MM.1S (cell line): Measurements from ENCODE around the gene ALLC.

Experiments
- DNase-seq: peaks from one replicate; pipeline ENCODE4 v3.0.0-alpha.2; 2015
- H2AFZ ChIP-seq: fragments of 300-600 bp; sonication (generic); 2 replicates; pipeline ENCODE4 v1.6.0; 2016; ENCODE audit warnings: antibody characterized with exemption, low read length
- H3F3A ChIP-seq: fragments of 300-600 bp; sonication (generic); 2 replicates; pipeline ENCODE4 v1.6.1; 2016; ENCODE audit warnings: mild to moderate bottlenecking, antibody characterized with exemption, low read length, moderate library complexity, mixed read lengths; ENCODE audit not compliant: insufficient read depth
- H3K27ac ChIP-seq: fragments of 300-600 bp; sonication (generic); 2 replicates; pipeline ENCODE4 v1.5.1; 2016; ENCODE audit warnings: mild to moderate bottlenecking, low read length
- H3K27me3 ChIP-seq: fragments of 300-600 bp; sonication (generic); replicated peaks from 2 replicates; pipeline ENCODE4 v1.6.0; 2016; ENCODE audit warnings: low read length; ENCODE audit not compliant: insufficient read depth
- H3K36me3 ChIP-seq: fragments of 300-600 bp; sonication (generic); replicated peaks from 2 replicates; pipeline ENCODE4 v1.6.1; 2016; ENCODE audit warnings: mild to moderate bottlenecking, low read length, mixed read lengths; ENCODE audit not compliant: insufficient read depth
- H3K4me1 ChIP-seq: fragments of 300-600 bp; sonication (generic); 2 replicates; pipeline ENCODE4 v1.6.1; 2016; ENCODE audit warnings: low read length, mixed read lengths
- H3K4me2 ChIP-seq: fragments of 300-600 bp; sonication (generic); 2 replicates; pipeline ENCODE4 v1.6.0; 2016; ENCODE audit warnings: low read depth, low read length
- H3K4me3 ChIP-seq: fragments of 300-600 bp; sonication (generic); 2 replicates; pipeline ENCODE4 v1.5.1; 2016; ENCODE audit warnings: low read length, mixed read lengths
- H3K79me2 ChIP-seq: fragments of 300-600 bp; sonication (generic); 2 replicates; pipeline ENCODE4 v1.6.1; 2016; ENCODE audit warnings: mixed run types, low read length, mixed read lengths
- H3K9ac ChIP-seq: fragments of 300-600 bp; sonication (generic); 2 replicates; pipeline ENCODE4 v1.6.1; 2016; ENCODE audit warnings: low read length, mixed read lengths
- H3K9me2 ChIP-seq: fragments of 300-600 bp; sonication (generic); replicated peaks from 2 replicates; pipeline ENCODE4 v1.6.1; 2016; ENCODE audit warnings: mild to moderate bottlenecking, low read length, mixed read lengths; ENCODE audit not compliant: insufficient read depth
- H3K9me3 ChIP-seq: fragments of 300-600 bp; sonication (generic); replicated peaks from 2 replicates; pipeline ENCODE4 v1.6.1; 2016; ENCODE audit warnings: mild to moderate bottlenecking, low read length, mixed read lengths; ENCODE audit not compliant: insufficient read depth
- H4K20me1 ChIP-seq: fragments of 300-600 bp; sonication (generic); 2 replicates; pipeline ENCODE4 v1.6.1; 2016; ENCODE audit warnings: mild to moderate bottlenecking, low read length, moderate library complexity, mixed read lengths; ENCODE audit not compliant: insufficient read depth
- CTCF ChIP-seq: fragments of 300-600 bp; sonication (generic); IDR thresholded peaks from 2 replicates; pipeline ENCODE4 v1.5.1; 2016; ENCODE audit warnings: antibody characterized with exemption, low read length, mixed read lengths
- EZH2 ChIP-seq: fragments of 300-600 bp; sonication (generic); optimal IDR thresholded peaks from 2 replicates; pipeline ENCODE3; 2017; ENCODE audit warnings: low read depth, mild to moderate bottlenecking, antibody characterized with exemption, low read length, mixed read lengths
- EZH2phosphoT487 ChIP-seq: fragments of 300-600 bp; sonication (generic); IDR thresholded peaks from 2 replicates; pipeline ENCODE4 v1.6.1; 2018; ENCODE audit warnings: antibody characterized with exemption, low read length

Gene ALLC

DNA sequence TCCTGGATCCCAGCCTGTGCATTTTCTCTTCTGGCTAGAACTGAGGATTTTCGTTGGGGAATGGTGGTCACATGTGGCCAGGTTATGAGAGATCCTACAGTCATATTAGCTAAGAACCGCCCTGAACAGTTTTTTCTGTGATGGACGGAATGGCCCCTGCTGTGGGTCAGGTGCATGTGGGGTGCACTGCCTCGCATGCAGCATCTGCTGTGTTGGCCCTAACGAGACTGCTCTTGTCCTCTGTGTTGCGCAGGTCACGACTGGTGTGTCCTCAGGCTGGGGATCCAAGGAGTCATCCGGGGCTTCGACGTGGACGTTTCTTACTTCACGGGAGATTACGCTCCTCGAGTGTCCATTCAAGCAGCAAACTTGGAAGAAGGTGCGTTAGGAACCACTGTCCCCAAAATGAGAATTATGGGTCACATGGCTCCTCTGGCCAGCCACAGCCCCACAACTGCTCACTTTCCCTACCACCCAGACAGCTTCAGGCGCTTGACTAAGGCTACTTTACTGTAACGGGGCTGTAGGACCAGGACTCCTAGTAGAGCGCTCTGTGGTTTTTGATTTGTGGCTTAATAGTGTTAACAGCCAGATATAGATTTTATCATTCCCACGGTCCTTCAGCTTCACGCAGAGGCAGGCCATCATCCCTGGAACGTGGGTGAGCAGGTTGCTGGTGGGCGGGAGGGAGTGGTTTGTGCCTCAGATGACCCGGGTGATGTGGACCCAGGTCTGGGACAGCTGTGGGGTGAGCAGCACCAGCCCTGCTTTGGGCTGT, 21.8 kb downstream of the ALLC start:
- H3K9me3 ChIP-seq = no peaks in the 10 kb centered on the region
- H3K4me3 ChIP-seq = no peak overlapping the region
- H3K36me3 ChIP-seq = no peaks in the 10 kb centered on the region
- no peaks in the 10 kb centered on the region for H3K27me3 ChIP-seq
- no peak overlapping the region for H2AFZ ChIP-seq
- DNase-seq = no peak
- no peaks in the 10 kb centered on the region for H3F3A ChIP-seq
- H3K79me2 ChIP-seq = no peaks in the 10 kb centered on the region
- H3K27ac ChIP-seq = no peak overlapping the region
- H3K4me2 ChIP-seq = no peak overlapping the region
- no peaks in the 10 kb centered on the region for H4K20me1 ChIP-seq
- TF ChIP-seq EZH2 = no peak
- TF ChIP-seq EZH2phosphoT487 = no peak
- no peak for TF ChIP-seq CTCF
- no peak overlapping the region for H3K9ac ChIP-seq
- no peaks in the 10 kb centered on the region for H3K4me1 ChIP-seq
- H3K9me2 ChIP-seq = no peaks in the 10 kb centered on the region

DNA sequence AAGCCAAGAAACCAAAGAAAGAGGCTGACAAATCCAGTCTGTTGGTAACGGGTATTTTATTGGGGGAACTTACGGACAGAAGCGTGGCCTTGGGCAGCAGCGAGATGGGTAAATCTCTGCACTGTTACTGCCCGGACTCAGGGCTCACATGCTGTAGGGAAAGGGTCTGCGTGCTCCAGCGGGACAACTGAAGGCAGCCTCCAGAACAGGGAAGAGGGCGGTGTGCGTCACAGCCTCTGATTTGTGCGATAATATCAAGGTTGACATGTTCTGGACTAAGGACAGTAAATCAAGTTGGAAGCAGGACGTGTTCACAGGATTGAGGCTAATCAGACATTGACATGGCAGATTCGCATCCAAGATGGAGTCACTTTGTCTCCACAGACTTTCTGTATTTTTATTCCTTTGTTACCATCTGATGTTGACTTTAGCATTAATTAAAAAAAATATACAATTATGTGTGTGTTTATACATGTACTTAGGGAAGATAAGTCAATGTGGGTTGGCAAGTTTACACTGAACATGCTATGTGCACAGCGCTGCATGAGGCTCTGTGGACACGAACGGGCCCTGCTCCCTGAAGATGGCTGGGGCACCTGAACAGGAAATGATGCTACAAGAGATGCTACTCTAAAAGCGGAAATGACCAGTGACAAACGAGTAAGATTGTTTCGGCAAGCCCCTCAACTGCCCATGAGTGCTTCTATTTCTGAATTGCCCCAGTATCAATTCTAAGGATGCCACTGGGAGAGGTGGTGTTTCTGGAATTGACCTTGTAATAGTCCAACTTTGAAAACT, 22.7 kb downstream of the ALLC start:
- no peaks in the 10 kb centered on the region for H3K4me1 ChIP-seq
- H3K9ac ChIP-seq = no peak overlapping the region
- no peak overlapping the region for H3K4me2 ChIP-seq
- no peak overlapping the region for H3K27ac ChIP-seq
- no peak for DNase-seq
- H3K79me2 ChIP-seq = no peaks in the 10 kb centered on the region
- H3K9me2 ChIP-seq = no peaks in the 10 kb centered on the region
- no peaks in the 10 kb centered on the region for H3F3A ChIP-seq
- H3K27me3 ChIP-seq = no peaks in the 10 kb centered on the region
- no peaks in the 10 kb centered on the region for H4K20me1 ChIP-seq
- no peaks in the 10 kb centered on the region for H3K9me3 ChIP-seq
- no peaks in the 10 kb centered on the region for H3K36me3 ChIP-seq
- TF ChIP-seq EZH2 (no peak), EZH2phosphoT487 (no peak), CTCF (no peak)
- H3K4me3 ChIP-seq = no peak overlapping the region
- no peak overlapping the region for H2AFZ ChIP-seq

GRCh38 chr2:3681625-3682024, 23.6 kb downstream of the ALLC start:
- Histone ChIP-seq H4K20me1 (no peaks in the 10 kb centered on the region), H3K4me3 (no peak overlapping the region), H3K9ac (no peak overlapping the region), H3K4me1 (no peaks in the 10 kb centered on the region), H3K9me2 (no peaks in the 10 kb centered on the region), H3K27ac (no peak overlapping the region), H3F3A (no peaks in the 10 kb centered on the region), H3K9me3 (no peaks in the 10 kb centered on the region), H3K4me2 (no peak overlapping the region), H3K27me3 (no peaks in the 10 kb centered on the region), H2AFZ (no peak overlapping the region), H3K36me3 (no peaks in the 10 kb centered on the region), H3K79me2 (no peaks in the 10 kb centered on the region)
- TF ChIP-seq CTCF (no peak), EZH2 (no peak), EZH2phosphoT487 (no peak)
- no peak for DNase-seq
